ENCODE data around the gene TXLNG. TPM values are rescaled to one million over a fixed set of nuclear protein-coding genes. Genes with fewer than 3 reads are reported as not detected.

Gene TXLNG
- total and polyA plus RNA-seq, 2 experiments from 2014 or later = 4.1 to 6.4 TPM

GRCh38 chrX:16839219-16839851, 53.1 kb downstream of the TXLNG start:
- Histone ChIP-seq H3K4me3 (no peak overlapping the region), H3K36me3 (ENCODE audit: low read depth) (no peaks in the 10 kb centered on the region), H3K4me2 (ENCODE audit: unreplicated experiment) (no peak overlapping the region), H3K27ac (peak overlapping the region; percentile 91), H4K20me1 (ENCODE audit: insufficient read depth) (no peaks in the 10 kb centered on the region), H3K4me1 (ENCODE audit: insufficient read depth) (peaks cover 43% of the 10 kb centered on the region), H3K27me3 (replicated peaks; ENCODE audit: insufficient read depth) (no peaks in the 10 kb centered on the region), H3K9me3 (ENCODE audit: low read depth) (no peaks in the 10 kb centered on the region), H3K9me2 (ENCODE audit: insufficient read depth) (no peaks in the 10 kb centered on the region), H3K79me2 (ENCODE audit: insufficient read depth) (no peaks in the 10 kb centered on the region), H2AFZ (no peak overlapping the region), H3K9ac (no peak overlapping the region), H3F3A (ENCODE audit: insufficient read depth) (peaks cover 23% of the 10 kb centered on the region)
- in situ Hi-C loops (cut with MboI) = no loop called here
- 85 to 88% methylated on average over 4 to 5 of the region's 5 CpGs for WGBS, 2 experiments (ENCODE audit: low coverage in 1 of 2, low lambda C conversion rate in 2 of 2, missing lambda C conversion rate in 2 of 2)
- no peak for TF ChIP-seq EZH2phosphoT487 (IDR thresholded peaks at IDR 0.05; ENCODE audit: insufficient read depth, low read depth)
- no peak for TF ChIP-seq EZH2 (IDR thresholded peaks at IDR 0.05; ENCODE audit: insufficient read depth, poor library complexity, severe bottlenecking)
- DNase-seq = no peak

GRCh38 chrX:16839852-16840460, 53.7 kb downstream of the TXLNG start:
- no peak for TF ChIP-seq EZH2 (IDR thresholded peaks at IDR 0.05; ENCODE audit: insufficient read depth, poor library complexity, severe bottlenecking)
- TF ChIP-seq EZH2phosphoT487 (IDR thresholded peaks at IDR 0.05; ENCODE audit: insufficient read depth, low read depth) = no peak
- 0 out of 2 replicates have a peak, but pooled peaks cover 4% of the 10 kb centered on the region for H3K36me3 ChIP-seq (ENCODE audit: low read depth)
- H4K20me1 ChIP-seq (ENCODE audit: insufficient read depth) = no peaks in the 10 kb centered on the region
- H3K27ac ChIP-seq = peak overlapping the region; percentile 91
- no peaks in the 10 kb centered on the region for H3K9me2 ChIP-seq (ENCODE audit: insufficient read depth)
- H3K4me3 ChIP-seq = no peak overlapping the region
- DNase-seq = peak; percentile 80
- H2AFZ ChIP-seq = no peak overlapping the region
- WGBS, 2 experiments (ENCODE audit: low coverage in 1 of 2, low lambda C conversion rate in 2 of 2, missing lambda C conversion rate in 2 of 2) = 77 to 89% methylated on average over 6 to 14 of the region's 14 CpGs
- no peaks in the 10 kb centered on the region for H3K9me3 ChIP-seq (ENCODE audit: low read depth)
- in situ Hi-C loops (cut with MboI) = no loop called here
- peaks cover 43% of the 10 kb centered on the region for H3K4me1 ChIP-seq (ENCODE audit: insufficient read depth)
- peaks cover 23% of the 10 kb centered on the region for H3F3A ChIP-seq (ENCODE audit: insufficient read depth)
- H3K9ac ChIP-seq = no peak overlapping the region
- no peaks in the 10 kb centered on the region for H3K27me3 ChIP-seq (replicated peaks; ENCODE audit: insufficient read depth)
- H3K4me2 ChIP-seq (ENCODE audit: unreplicated experiment) = no peak overlapping the region
- no peaks in the 10 kb centered on the region for H3K79me2 ChIP-seq (ENCODE audit: insufficient read depth)

- WGBS, 2 experiments (ENCODE audit: low coverage in 1 of 2, low lambda C conversion rate in 2 of 2, missing lambda C conversion rate in 2 of 2) = 28 to 33% methylated on average over 3 of the region's 3 CpGs
These were observed 56.4 kb downstream of the TXLNG start for GRCh38 chrX:16842684-16843083.

GRCh38 chrX:16843208-16843909, 57.1 kb downstream of the TXLNG start:
- no peak overlapping the region for H3K4me2 ChIP-seq (ENCODE audit: unreplicated experiment)
- 26 to 29% methylated on average over 3 of the region's 3 CpGs for WGBS, 2 experiments (ENCODE audit: low coverage in 1 of 2, low lambda C conversion rate in 2 of 2, missing lambda C conversion rate in 2 of 2)
- no peaks in the 10 kb centered on the region for H3K79me2 ChIP-seq (ENCODE audit: insufficient read depth)
- no peak for DNase-seq
- H3F3A ChIP-seq (ENCODE audit: insufficient read depth) = peaks cover 19% of the 10 kb centered on the region
- peak overlapping the region; percentile 36; the same call in 1 of the 2 replicates for H3K9ac ChIP-seq
- no peak overlapping the region for H2AFZ ChIP-seq
- H3K27me3 ChIP-seq (replicated peaks; ENCODE audit: insufficient read depth) = no peaks in the 10 kb centered on the region
- H3K36me3 ChIP-seq (ENCODE audit: low read depth) = peaks cover 10% of the 10 kb centered on the region; the same call in 1 of the 2 replicates
- in situ Hi-C loops (cut with MboI) = no loop called here
- no peaks in the 10 kb centered on the region for H3K9me2 ChIP-seq (ENCODE audit: insufficient read depth)
- H3K4me1 ChIP-seq (ENCODE audit: insufficient read depth) = peaks cover 37% of the 10 kb centered on the region
- H3K4me3 ChIP-seq = no peak overlapping the region
- no peaks in the 10 kb centered on the region for H3K9me3 ChIP-seq (ENCODE audit: low read depth)
- no peaks in the 10 kb centered on the region for H4K20me1 ChIP-seq (ENCODE audit: insufficient read depth)
- H3K27ac ChIP-seq = peak overlapping the region; percentile 72
- TF ChIP-seq EZH2 (IDR thresholded peaks at IDR 0.05; ENCODE audit: insufficient read depth, poor library complexity, severe bottlenecking) (no peak), EZH2phosphoT487 (IDR thresholded peaks at IDR 0.05; ENCODE audit: insufficient read depth, low read depth) (no peak)

More at GRCh38 chrX:16842684-16843083, 56.4 kb downstream of the TXLNG start:
- H3K9ac ChIP-seq = peak overlapping the region; percentile 36; the same call in 1 of the 2 replicates
- peaks cover 19% of the 10 kb centered on the region for H3F3A ChIP-seq (ENCODE audit: insufficient read depth)
- TF ChIP-seq EZH2phosphoT487 (IDR thresholded peaks at IDR 0.05; ENCODE audit: insufficient read depth, low read depth) (no peak), EZH2 (IDR thresholded peaks at IDR 0.05; ENCODE audit: insufficient read depth, poor library complexity, severe bottlenecking) (no peak)
- peaks cover 41% of the 10 kb centered on the region for H3K4me1 ChIP-seq (ENCODE audit: insufficient read depth)
- no peaks in the 10 kb centered on the region for H3K9me3 ChIP-seq (ENCODE audit: low read depth)
- H3K27ac ChIP-seq = peak overlapping the region; percentile 72
- H3K4me2 ChIP-seq (ENCODE audit: unreplicated experiment) = no peak overlapping the region
- H2AFZ ChIP-seq = no peak overlapping the region
- H3K27me3 ChIP-seq (replicated peaks; ENCODE audit: insufficient read depth) = no peaks in the 10 kb centered on the region
- H3K9me2 ChIP-seq (ENCODE audit: insufficient read depth) = no peaks in the 10 kb centered on the region
- peak; percentile 36 for DNase-seq
- no peaks in the 10 kb centered on the region for H3K79me2 ChIP-seq (ENCODE audit: insufficient read depth)
- H4K20me1 ChIP-seq (ENCODE audit: insufficient read depth) = no peaks in the 10 kb centered on the region
- in situ Hi-C loops (cut with MboI) = no loop called here
- H3K4me3 ChIP-seq = no peak overlapping the region
- H3K36me3 ChIP-seq (ENCODE audit: low read depth) = peaks cover 10% of the 10 kb centered on the region; the same call in 1 of the 2 replicates
